B cell (primary cell): Measurements from ENCODE around the gene MOB3B. TPM values are rescaled to one million over a fixed set of nuclear protein-coding genes. Genes with fewer than 3 reads are reported as not detected.

Experiments used
- ATAC-seq: fragments of 200-7000 bp; cut with Tn5 transposase; one replicate; pipeline ENCODE4 v1.10.0; 2021; ENCODE audit warnings: low read depth, mild to moderate bottlenecking, moderate number of reproducible peaks, moderate library complexity
- CTCF ChIA-PET: fragments of 350-600 bp; sonication (Branson Sonifier 250); formaldehyde crosslinking; loops from one replicate; lab custom pipeline; 2021; ENCODE audit warnings: antibody characterized with exemption, inconsistent platforms; lab: Charles Lee
- POLR2A ChIA-PET: fragments of 350-600 bp; sonication (Branson Sonifier 250); formaldehyde crosslinking; loops from one replicate; lab custom pipeline; 2021; ENCODE audit warnings: antibody characterized with exemption; lab: Charles Lee
- DNase-seq: peaks from one replicate; pipeline ENCODE4 v3.0.0; 2013
- H2AFZ ChIP-seq: 2 replicates; pipeline ENCODE4 v1.6.1; 2012; ENCODE audit warnings: mild to moderate bottlenecking, low read depth, low read length; ENCODE audit not compliant: insufficient read depth, poor library complexity, severe bottlenecking
- H3K27ac ChIP-seq, 2 donors: 1 replicate in 1 of 2; 2 replicates in 1 of 2; pipeline ENCODE4 v1.5.1; 2012 to 2013; ENCODE audit warnings: low read length in 2 of 2, mild to moderate bottlenecking in 2 of 2, moderate library complexity in 1 of 2
- H3K27me3 ChIP-seq, 4 experiments: fragments of 200-600 bp in 1 of 4; sonication (generic) in 1 of 4; replicated peaks in 1 of 4; 1 replicate in 2 of 4; 2 replicates in 2 of 4; pipeline versions ENCODE4 v1.6.1 to v1.7.0; 2013 to 2016; ENCODE audit warnings: low read length in 3 of 4, mild to moderate bottlenecking in 2 of 4, mixed read lengths in 1 of 4, moderate library complexity in 1 of 4; ENCODE audit not compliant: insufficient read depth in 4 of 4, control insufficient read depth in 3 of 4; ENCODE audit errors: control extremely low read depth in 1 of 4
- H3K36me3 ChIP-seq, 2 experiments: replicated peaks in 1 of 2; 1 replicate in 1 of 2; 2 replicates in 1 of 2; pipeline versions ENCODE4 v1.6.1 to v1.7.1; 2013; ENCODE audit warnings: low read length in 1 of 2; ENCODE audit not compliant: insufficient read depth in 2 of 2, control insufficient read depth in 1 of 2; ENCODE audit errors: control extremely low read depth in 1 of 2, extremely low read depth in 1 of 2
- H3K4me1 ChIP-seq, 2 donors: fragments of 200-600 bp in 1 of 2; sonication (generic) in 1 of 2; 1 replicate in 1 of 2; 2 replicates in 1 of 2; pipeline versions ENCODE4 v1.5.1 to v1.6.1; 2013 to 2017; ENCODE audit warnings: low read length in 2 of 2; ENCODE audit not compliant: control insufficient read depth in 2 of 2, insufficient read depth in 2 of 2
- H3K4me2 ChIP-seq: replicated peaks from 2 replicates; pipeline ENCODE3; 2012; ENCODE audit warnings: mild to moderate bottlenecking, low read depth, low read length; ENCODE audit not compliant: poor library complexity, severe bottlenecking
- H3K4me3 ChIP-seq, 5 experiments: fragments of 200-600 bp in 1 of 5; sonication (generic) in 1 of 5; 1 replicate in 3 of 5; 2 replicates in 2 of 5; pipeline versions ENCODE4 v1.5.1 to v1.7.0; 2011 to 2016; ENCODE audit warnings: low read length in 4 of 5, mild to moderate bottlenecking in 4 of 5, low read depth in 2 of 5, control low read depth in 1 of 5, moderate library complexity in 1 of 5; ENCODE audit not compliant: insufficient read depth in 1 of 5; ENCODE audit errors: control extremely low read depth in 1 of 5, extremely low read depth in 1 of 5
- H3K79me2 ChIP-seq: fragments of 200-600 bp; sonication (generic); one replicate; pipeline ENCODE4 v1.6.0; 2016; ENCODE audit warnings: low read length; ENCODE audit not compliant: control insufficient read depth, insufficient read depth
- H3K9ac ChIP-seq: fragments of 200-600 bp; sonication (generic); 2 replicates; pipeline ENCODE4 v1.6.1; 2017; ENCODE audit warnings: mild to moderate bottlenecking, low read length, moderate library complexity
- H3K9me3 ChIP-seq, 3 donors: one replicate each; pipeline versions ENCODE4 v1.6.1 to v1.7.1; 2013; ENCODE audit warnings: low read length in 2 of 3; ENCODE audit not compliant: control insufficient read depth in 2 of 3, insufficient read depth in 1 of 3; ENCODE audit errors: control extremely low read depth in 1 of 3
- H4K20me1 ChIP-seq: 2 replicates; pipeline ENCODE4 v1.6.0; 2012; ENCODE audit warnings: mild to moderate bottlenecking, low read length; ENCODE audit not compliant: insufficient read depth, control insufficient read depth, poor library complexity, severe bottlenecking
- H3K27ac Mint-ChIP-seq: one replicate; pipeline ENCODE4 v1.8.0; 2021; ENCODE audit warnings: mixed read lengths
- H3K27me3 Mint-ChIP-seq: one replicate; pipeline ENCODE4 v1.8.0; 2021; ENCODE audit warnings: mixed read lengths
- H3K4me1 Mint-ChIP-seq: one replicate; pipeline ENCODE4 v1.8.0; 2021; ENCODE audit warnings: mixed read lengths
- H3K4me3 Mint-ChIP-seq: one replicate; pipeline ENCODE4 v1.8.0; 2021; ENCODE audit warnings: mixed read lengths
- H3K9me3 Mint-ChIP-seq: one replicate; pipeline ENCODE4 v1.8.0; 2022; ENCODE audit warnings: mixed read lengths; ENCODE audit not compliant: insufficient read depth
- CTCF ChIP-seq: fragments of 200-600 bp; IDR thresholded peaks from one replicate; pipeline ENCODE4 v1.8.0; 2022; ENCODE audit warnings: antibody characterized with exemption, mild to moderate bottlenecking
- EZH2 ChIP-seq: IDR thresholded peaks from 2 replicates; pipeline ENCODE4 v1.6.1; 2012; ENCODE audit warnings: borderline replicate concordance, low read depth, mild to moderate bottlenecking, moderate library complexity, low read length; ENCODE audit not compliant: insufficient read depth, poor library complexity, severe bottlenecking
- WGBS: methylation state at CpG from one replicate; pipeline ENCODE4 v1.1.5; 2013; ENCODE audit warnings: missing lambda C conversion rate; ENCODE audit not compliant: insufficient coverage; 5-methylcytosine and 5-hydroxymethylcytosine counted together
- intact Hi-C: fragments of 100-400 bp; cut with micrococcal nuclease; formaldehyde crosslinking; loops from one replicate; pipeline ENCODE4 v1.10.0; 2022
- polyA plus RNA-seq: library from polyadenylated mRNA; depleted of rRNA; stranded (reverse); fragments of >200 nt; gene quantifications from 2 replicates; pipeline ENCODE4 v1.2.3, GENCODE V29; 2012
- total RNA-seq, 2 donors: library from RNA; stranded (reverse); fragments of 120-200 nt in 1 of 2; gene quantifications; 1 replicate in 1 of 2; 2 replicates in 1 of 2; pipeline versions ENCODE4 v1.2.3 to v1.2.4, GENCODE V29; 2013 to 2022

Gene MOB3B
- total and polyA plus RNA-seq, 2 donors (not counting 1 experiment from before 2014, with no cell fraction given) = 7.3 to 7.9 TPM

GRCh38 chr9:27292659-27293405 lies 236.8 kb downstream of the MOB3B start:
- no peaks in the 10 kb centered on the region for H3K9me3 ChIP-seq
- no peaks in the 10 kb centered on the region for H3K27me3 ChIP-seq
- Mint-ChIP-seq H3K27me3 (peaks cover 10% of the 10 kb centered on the region), H3K27ac (no peak overlapping the region), H3K4me3 (no peak overlapping the region), H3K9me3 (no peaks in the 10 kb centered on the region), H3K4me1 (no peaks in the 10 kb centered on the region)
- no peaks in the 10 kb centered on the region for H3K4me1 ChIP-seq
- POLR2A ChIA-PET = no interaction called here
- no peak overlapping the region for H3K4me3 ChIP-seq
- no peaks in the 10 kb centered on the region for H3K79me2 ChIP-seq
- no peaks in the 10 kb centered on the region for H4K20me1 ChIP-seq
- TF ChIP-seq EZH2 = no peak
- TF ChIP-seq CTCF = no peak
- no peaks in the 10 kb centered on the region for H3K36me3 ChIP-seq
- H3K9ac ChIP-seq = no peak overlapping the region
- H2AFZ ChIP-seq = no peak overlapping the region
- ATAC-seq = no peak
- intact Hi-C loops = no loop called here
- WGBS = 92% methylated on average over 6 of the region's 7 CpGs
- H3K4me2 ChIP-seq = no peak overlapping the region
- DNase-seq = no peak
- CTCF ChIA-PET = interaction anchor here (1.0 kb wide), 1 partner anchor 13 kb away, joined by 3 read pairs; no protein-coding TSS in a partner anchor
- H3K27ac ChIP-seq = no peak overlapping the region

DNA sequence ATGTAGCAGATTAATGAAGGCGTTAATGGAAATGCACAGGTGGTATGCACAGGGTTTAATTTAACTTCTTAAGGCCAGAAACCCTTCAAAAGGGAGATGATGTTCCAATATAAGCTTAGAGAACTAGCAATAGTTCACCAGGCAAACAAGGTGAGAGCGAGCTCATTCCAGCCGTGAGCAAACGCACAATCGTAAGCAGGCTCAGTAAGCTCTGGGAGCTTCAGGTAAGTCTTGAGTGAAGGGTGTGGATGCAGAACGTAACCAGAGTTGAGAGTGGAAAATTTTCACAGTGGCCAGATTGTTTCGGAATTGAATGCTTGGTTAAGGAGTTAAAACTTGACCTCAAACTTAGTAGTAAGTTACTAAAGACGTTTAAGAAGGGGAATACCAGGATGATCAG lies 238.3 kb downstream of the MOB3B start:
- Histone ChIP-seq H4K20me1 (no peaks in the 10 kb centered on the region), H3K4me1 (no peaks in the 10 kb centered on the region), H3K9me3 (no peaks in the 10 kb centered on the region), H3K27ac (no peak overlapping the region), H3K4me3 (no peak overlapping the region), H3K9ac (no peak overlapping the region), H3K36me3 (no peaks in the 10 kb centered on the region), H3K79me2 (no peaks in the 10 kb centered on the region), H3K4me2 (no peak overlapping the region), H3K27me3 (no peaks in the 10 kb centered on the region), H2AFZ (no peak overlapping the region)
- intact Hi-C loops = no loop called here
- TF ChIP-seq EZH2 (no peak), CTCF (no peak)
- Mint-ChIP-seq H3K9me3 (no peaks in the 10 kb centered on the region), H3K27me3 (peaks cover 16% of the 10 kb centered on the region), H3K4me1 (no peaks in the 10 kb centered on the region), H3K27ac (no peak overlapping the region), H3K4me3 (no peak overlapping the region)
- ChIA-PET CTCF (interaction anchor here (0.7 kb wide), 1 partner anchor 16 kb away, joined by 3 read pairs; no protein-coding TSS in a partner anchor), POLR2A (no interaction called here)
- ATAC-seq = no peak
- no peak for DNase-seq
- 85% methylated on average over 5 of the region's 8 CpGs for WGBS
